ENCODE results near the gene TRIOBP.

GRCh38 chr22:37711490-37711889 lies 14.6 kb downstream of the TRIOBP start:
- TF ChIP-seq CTCF (conservative IDR thresholded peaks at IDR 0.05 in 1 of 2, IDR thresholded peaks at IDR 0.05 in 1 of 2; ENCODE audit: low read depth in 1 of 2, low read length in 2 of 2) (no peak), EZH2 (IDR thresholded peaks at IDR 0.05; ENCODE audit: low read length, missing control alignments) (no peak)
